Measurements from ENCODE around the gene DOCK8. TPM values are rescaled to one million over a fixed set of nuclear protein-coding genes. Genes with fewer than 3 reads are reported as not detected.

DOCK8 gene
- total RNA-seq, 1 experiment from 2014 or later, result 0.37 TPM

GRCh38 chr9:486156-486555 lies 271.5 kb downstream of the DOCK8 start:
- no peak for TF ChIP-seq ELF1 (IDR thresholded peaks at IDR 0.05; ENCODE audit: borderline replicate concordance, low read depth)
- TF ChIP-seq ATF3 (IDR thresholded peaks at IDR 0.05), result no peak
- TF ChIP-seq, protein P1, sequence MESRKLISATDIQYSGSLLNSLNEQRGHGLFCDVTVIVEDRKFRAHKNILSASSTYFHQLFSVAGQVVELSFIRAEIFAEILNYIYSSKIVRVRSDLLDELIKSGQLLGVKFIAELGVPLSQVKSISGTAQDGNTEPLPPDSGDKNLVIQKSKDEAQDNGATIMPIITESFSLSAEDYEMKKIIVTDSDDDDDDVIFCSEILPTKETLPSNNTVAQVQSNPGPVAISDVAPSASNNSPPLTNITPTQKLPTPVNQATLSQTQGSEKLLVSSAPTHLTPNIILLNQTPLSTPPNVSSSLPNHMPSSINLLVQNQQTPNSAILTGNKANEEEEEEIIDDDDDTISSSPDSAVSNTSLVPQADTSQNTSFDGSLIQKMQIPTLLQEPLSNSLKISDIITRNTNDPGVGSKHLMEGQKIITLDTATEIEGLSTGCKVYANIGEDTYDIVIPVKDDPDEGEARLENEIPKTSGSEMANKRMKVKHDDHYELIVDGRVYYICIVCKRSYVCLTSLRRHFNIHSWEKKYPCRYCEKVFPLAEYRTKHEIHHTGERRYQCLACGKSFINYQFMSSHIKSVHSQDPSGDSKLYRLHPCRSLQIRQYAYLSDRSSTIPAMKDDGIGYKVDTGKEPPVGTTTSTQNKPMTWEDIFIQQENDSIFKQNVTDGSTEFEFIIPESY (IDR thresholded peaks at IDR 0.05; ENCODE audit: extremely low read depth, insufficient replicate concordance, low read length), result no peak
- no peak for TF ChIP-seq ZNF274 (IDR thresholded peaks at IDR 0.05; ENCODE audit: low read depth, low read length)
- TF ChIP-seq YY1 (IDR thresholded peaks at IDR 0.05; ENCODE audit: extremely low read depth, insufficient replicate concordance, low read depth, low read length), result no peak
- TF ChIP-seq RAD21 (IDR thresholded peaks at IDR 0.05; ENCODE audit: low read depth), result no peak
- TF ChIP-seq EGR1 (IDR thresholded peaks at IDR 0.05; ENCODE audit: low read depth), result no peak
- TF ChIP-seq CBX3 (IDR thresholded peaks at IDR 0.05; ENCODE audit: low read depth), result no peak
- no peak for TF ChIP-seq FOSL1 (IDR thresholded peaks at IDR 0.05; ENCODE audit: low read depth)
- TF ChIP-seq, protein P2, sequence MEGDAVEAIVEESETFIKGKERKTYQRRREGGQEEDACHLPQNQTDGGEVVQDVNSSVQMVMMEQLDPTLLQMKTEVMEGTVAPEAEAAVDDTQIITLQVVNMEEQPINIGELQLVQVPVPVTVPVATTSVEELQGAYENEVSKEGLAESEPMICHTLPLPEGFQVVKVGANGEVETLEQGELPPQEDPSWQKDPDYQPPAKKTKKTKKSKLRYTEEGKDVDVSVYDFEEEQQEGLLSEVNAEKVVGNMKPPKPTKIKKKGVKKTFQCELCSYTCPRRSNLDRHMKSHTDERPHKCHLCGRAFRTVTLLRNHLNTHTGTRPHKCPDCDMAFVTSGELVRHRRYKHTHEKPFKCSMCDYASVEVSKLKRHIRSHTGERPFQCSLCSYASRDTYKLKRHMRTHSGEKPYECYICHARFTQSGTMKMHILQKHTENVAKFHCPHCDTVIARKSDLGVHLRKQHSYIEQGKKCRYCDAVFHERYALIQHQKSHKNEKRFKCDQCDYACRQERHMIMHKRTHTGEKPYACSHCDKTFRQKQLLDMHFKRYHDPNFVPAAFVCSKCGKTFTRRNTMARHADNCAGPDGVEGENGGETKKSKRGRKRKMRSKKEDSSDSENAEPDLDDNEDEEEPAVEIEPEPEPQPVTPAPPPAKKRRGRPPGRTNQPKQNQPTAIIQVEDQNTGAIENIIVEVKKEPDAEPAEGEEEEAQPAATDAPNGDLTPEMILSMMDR (IDR thresholded peaks at IDR 0.05 in 2 of 3, conservative IDR thresholded peaks at IDR 0.05 in 1 of 3; ENCODE audit: borderline replicate concordance in 1 of 3, insufficient read depth in 1 of 3, low read depth in 2 of 3, low read length in 2 of 3), result no peak
- TF ChIP-seq MAX (IDR thresholded peaks at IDR 0.05), result no peak
- ChIA-PET CTCF (no interaction called here), RAD21 (ENCODE audit: low non-redundant PET in 1 of 2, low total read pairs in 2 of 2, uncharacterized antibody in 2 of 2, unreplicated experiment in 2 of 2) (no interaction called here), POLR2A (no interaction called here)
- H3K4me3 ChIP-seq (replicated peaks in 1 of 2; ENCODE audit: low read depth in 1 of 2, low read length in 2 of 2), result no peak overlapping the region
- H3K4me1 ChIP-seq (ENCODE audit: control insufficient read depth in 1 of 2, insufficient read depth in 2 of 2, low read length in 2 of 2), result no peaks in the 10 kb centered on the region
- H3K79me2 ChIP-seq (ENCODE audit: insufficient read depth, low read length), result no peaks in the 10 kb centered on the region
- intact Hi-C loops (cut with micrococcal nuclease), result no loop called here
- H3K9me3 ChIP-seq (ENCODE audit: control insufficient read depth in 1 of 2, insufficient read depth in 1 of 2, low read depth in 1 of 2, low read length in 2 of 2), result no peaks in the 10 kb centered on the region
- no peaks in the 10 kb centered on the region for H3K36me3 ChIP-seq (ENCODE audit: control insufficient read depth in 1 of 2, insufficient read depth in 2 of 2, low read length in 2 of 2)
- no peak overlapping the region for H2AFZ ChIP-seq (ENCODE audit: low read depth, low read length, poor library complexity, severe bottlenecking)
- DNase-seq (ENCODE audit: low read depth, low spot score), result no peak
- H4K20me1 ChIP-seq (ENCODE audit: insufficient read depth), result no peaks in the 10 kb centered on the region
- H3K9me2 ChIP-seq (ENCODE audit: insufficient read depth), result no peaks in the 10 kb centered on the region
- H3K4me2 ChIP-seq (ENCODE audit: low read length), result no peak overlapping the region
- no peak for ATAC-seq
- no peak overlapping the region for H3K27ac ChIP-seq (ENCODE audit: low read depth, low read length)
- BruUV-seq (replicated peaks), result no TSS peak
- no peak overlapping the region for H3K9ac ChIP-seq (ENCODE audit: low read length)
- H3K27me3 ChIP-seq (ENCODE audit: insufficient read depth, low read length), result no peaks in the 10 kb centered on the region

Data from HCT116 (cell line).